Gastroesophageal sphincter (tissue), 3 donors: ENCODE data around the gene OPTC.

Experiments
- POLR2A ChIP-seq, 2 donors: fragments of 450-650 bp; IDR thresholded peaks; one replicate each; pipeline ENCODE4 v1.6.1; 2017; ENCODE audit warnings: antibody characterized with exemption in 2 of 2, mild to moderate bottlenecking in 2 of 2, moderate library complexity in 1 of 2
- POLR2AphosphoS5 ChIP-seq: sonication (generic); formaldehyde crosslinking; IDR thresholded peaks from one replicate; pipeline ENCODE4 v1.6.1; 2017; ENCODE audit warnings: antibody characterized with exemption
- TF ChIP-seq, protein P1 (sequence below), 4 experiments: fragments of 200-600 bp in 2 of 4; fragments of 450-650 bp in 2 of 4; sonication (generic) in 1 of 4; IDR thresholded peaks; one replicate each; pipeline ENCODE4 v1.5.1; 2017 to 2019; ENCODE audit warnings: antibody characterized with exemption in 4 of 4, mild to moderate bottlenecking in 2 of 4, moderate library complexity in 2 of 4

DNA sequence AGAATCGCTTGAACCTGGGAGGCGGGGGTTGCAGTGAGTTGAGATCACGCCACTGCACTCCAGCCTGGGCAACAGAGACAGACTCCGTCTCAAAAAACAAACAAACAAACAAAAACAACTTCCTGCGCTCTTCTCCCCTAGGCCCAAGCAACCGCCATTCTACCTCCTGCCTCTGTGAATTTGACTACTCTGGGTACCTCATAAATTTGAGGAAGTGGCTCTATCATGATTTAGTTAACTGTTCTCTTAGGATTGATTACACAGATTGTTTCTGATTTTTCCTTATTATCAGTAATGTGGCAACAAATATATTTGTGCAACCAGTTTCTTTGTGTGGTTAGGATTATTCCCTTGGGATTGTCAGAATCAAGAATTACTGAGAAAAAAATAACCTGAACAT, 29.7 kb downstream of the OPTC start:
- TF ChIP-seq, protein P1, sequence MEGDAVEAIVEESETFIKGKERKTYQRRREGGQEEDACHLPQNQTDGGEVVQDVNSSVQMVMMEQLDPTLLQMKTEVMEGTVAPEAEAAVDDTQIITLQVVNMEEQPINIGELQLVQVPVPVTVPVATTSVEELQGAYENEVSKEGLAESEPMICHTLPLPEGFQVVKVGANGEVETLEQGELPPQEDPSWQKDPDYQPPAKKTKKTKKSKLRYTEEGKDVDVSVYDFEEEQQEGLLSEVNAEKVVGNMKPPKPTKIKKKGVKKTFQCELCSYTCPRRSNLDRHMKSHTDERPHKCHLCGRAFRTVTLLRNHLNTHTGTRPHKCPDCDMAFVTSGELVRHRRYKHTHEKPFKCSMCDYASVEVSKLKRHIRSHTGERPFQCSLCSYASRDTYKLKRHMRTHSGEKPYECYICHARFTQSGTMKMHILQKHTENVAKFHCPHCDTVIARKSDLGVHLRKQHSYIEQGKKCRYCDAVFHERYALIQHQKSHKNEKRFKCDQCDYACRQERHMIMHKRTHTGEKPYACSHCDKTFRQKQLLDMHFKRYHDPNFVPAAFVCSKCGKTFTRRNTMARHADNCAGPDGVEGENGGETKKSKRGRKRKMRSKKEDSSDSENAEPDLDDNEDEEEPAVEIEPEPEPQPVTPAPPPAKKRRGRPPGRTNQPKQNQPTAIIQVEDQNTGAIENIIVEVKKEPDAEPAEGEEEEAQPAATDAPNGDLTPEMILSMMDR (IDR thresholded peaks at IDR 0.05): no peak
- TF ChIP-seq POLR2A (IDR thresholded peaks at IDR 0.05) (no peak), POLR2AphosphoS5 (no peak)
